ENCODE results near the gene RALGPS2. TPM values are rescaled to one million over a fixed set of nuclear protein-coding genes. Genes with fewer than 3 reads are reported as not detected.

Gene RALGPS2
- polyA plus RNA-seq, 1 experiment = 27.7 TPM

GRCh38 chr1:178955391-178955954, 230.4 kb downstream of the RALGPS2 start:
- POLR2A ChIA-PET = no interaction called here

GRCh38 chr1:178958491-178958890, 233.4 kb downstream of the RALGPS2 start:
- H3K4me3 ChIP-seq (ENCODE audit: low read depth, low read length) = no peak overlapping the region
- H3K36me3 ChIP-seq (ENCODE audit: control insufficient read depth, insufficient read depth, low read length) = no peaks in the 10 kb centered on the region
- POLR2A ChIA-PET = no interaction called here
- no peak for DNase-seq (ENCODE audit: low read depth)
- CTCF ChIA-PET = interaction anchor here (2.2 kb wide), 1 partner anchor 10 kb away, joined by 4 read pairs; no protein-coding TSS in a partner anchor
- peaks cover 5% of the 10 kb centered on the region for H3K27me3 ChIP-seq (ENCODE audit: control insufficient read depth, insufficient read depth, low read length)
- no peak for TF ChIP-seq CTCF (IDR thresholded peaks at IDR 0.05; ENCODE audit: insufficient read depth, low read depth, low read length)

More at GRCh38 chr1:178955391-178955954, 230.4 kb downstream of the RALGPS2 start:
- H3K4me3 ChIP-seq (ENCODE audit: low read depth, low read length) = no peak overlapping the region
- no peaks in the 10 kb centered on the region for H3K36me3 ChIP-seq (ENCODE audit: control insufficient read depth, insufficient read depth, low read length)
- CTCF ChIA-PET = no interaction called here
- H3K27me3 ChIP-seq (ENCODE audit: control insufficient read depth, insufficient read depth, low read length) = peaks cover 11% of the 10 kb centered on the region
- DNase-seq (ENCODE audit: low read depth) = no peak
- TF ChIP-seq CTCF (IDR thresholded peaks at IDR 0.05; ENCODE audit: insufficient read depth, low read depth, low read length) = no peak

- no peak for TF ChIP-seq CTCF (IDR thresholded peaks at IDR 0.05; ENCODE audit: insufficient read depth, low read depth, low read length)
- peaks cover 5% of the 10 kb centered on the region for H3K27me3 ChIP-seq (ENCODE audit: control insufficient read depth, insufficient read depth, low read length)
- CTCF ChIA-PET = no interaction called here
- no peak for DNase-seq (ENCODE audit: low read depth)
- H3K36me3 ChIP-seq (ENCODE audit: control insufficient read depth, insufficient read depth, low read length) = no peaks in the 10 kb centered on the region
- POLR2A ChIA-PET = no interaction called here
- no peak overlapping the region for H3K4me3 ChIP-seq (ENCODE audit: low read depth, low read length)
Measured at GRCh38 chr1:178959543-178960460, 234.8 kb downstream of the RALGPS2 start.

GRCh38 chr1:178960482-178961240, 235.6 kb downstream of the RALGPS2 start:
- ChIA-PET POLR2A (no interaction called here), CTCF (no interaction called here)
- peaks cover 5% of the 10 kb centered on the region for H3K27me3 ChIP-seq (ENCODE audit: control insufficient read depth, insufficient read depth, low read length)
- H3K4me3 ChIP-seq (ENCODE audit: low read depth, low read length) = no peak overlapping the region
- H3K36me3 ChIP-seq (ENCODE audit: control insufficient read depth, insufficient read depth, low read length) = no peaks in the 10 kb centered on the region
- no peak for TF ChIP-seq CTCF (IDR thresholded peaks at IDR 0.05; ENCODE audit: insufficient read depth, low read depth, low read length)
- DNase-seq (ENCODE audit: low read depth) = no peak

- POLR2A ChIA-PET = no interaction called here
- DNase-seq (ENCODE audit: low read depth) = no peak
Measured at GRCh38 chr1:178961331-178961730, 236.3 kb downstream of the RALGPS2 start.

More at GRCh38 chr1:178961331-178961730, 236.3 kb downstream of the RALGPS2 start:
- H3K4me3 ChIP-seq (ENCODE audit: low read depth, low read length) = no peak overlapping the region
- no peaks in the 10 kb centered on the region for H3K36me3 ChIP-seq (ENCODE audit: control insufficient read depth, insufficient read depth, low read length)
- no peak for TF ChIP-seq CTCF (IDR thresholded peaks at IDR 0.05; ENCODE audit: insufficient read depth, low read depth, low read length)
- CTCF ChIA-PET = no interaction called here
- H3K27me3 ChIP-seq (ENCODE audit: control insufficient read depth, insufficient read depth, low read length) = peaks cover 5% of the 10 kb centered on the region
